Stimulated activated naive CD8-positive, alpha-beta T cell treated with anti-CD3 and anti-CD28 coated beads, Interleukin-15, amount 100 ng/mL, for 72 hours (primary cell): Measurements from ENCODE around the gene SLC22A7.
A peak's percentile ranks its signal among the peaks of the same experiment; 100 is the strongest.

Experiments used
- ATAC-seq: fragments of 150-1000 bp; cut with Tn5 transposase; 2 replicates; pipeline ENCODE4 v1.10.0; 2021; ENCODE audit warnings: mild to moderate bottlenecking, moderate library complexity
- DNase-seq, 2 donors: peaks; one replicate each; pipeline ENCODE4 v3.0.0; 2021 to 2022
- H3K27ac Mint-ChIP-seq, 2 donors: one replicate each; pipeline ENCODE4 v1.8.0; 2022; ENCODE audit warnings: mild to moderate bottlenecking in 2 of 2, mixed read lengths in 2 of 2, moderate library complexity in 2 of 2
- H3K27me3 Mint-ChIP-seq: one replicate; pipeline ENCODE4 v1.8.0; 2022; ENCODE audit warnings: mixed read lengths
- H3K4me1 Mint-ChIP-seq: one replicate; pipeline ENCODE4 v1.8.0; 2022; ENCODE audit warnings: mild to moderate bottlenecking, mixed read lengths
- H3K4me3 Mint-ChIP-seq, 2 donors: one replicate each; pipeline ENCODE4 v1.8.0; 2022; ENCODE audit warnings: mild to moderate bottlenecking in 2 of 2, mixed read lengths in 2 of 2, moderate library complexity in 1 of 2
- H3K9me3 Mint-ChIP-seq, 2 donors: one replicate each; pipeline ENCODE4 v1.8.0; 2022; ENCODE audit warnings: mixed read lengths in 2 of 2

The SLC22A7 gene

DNA sequence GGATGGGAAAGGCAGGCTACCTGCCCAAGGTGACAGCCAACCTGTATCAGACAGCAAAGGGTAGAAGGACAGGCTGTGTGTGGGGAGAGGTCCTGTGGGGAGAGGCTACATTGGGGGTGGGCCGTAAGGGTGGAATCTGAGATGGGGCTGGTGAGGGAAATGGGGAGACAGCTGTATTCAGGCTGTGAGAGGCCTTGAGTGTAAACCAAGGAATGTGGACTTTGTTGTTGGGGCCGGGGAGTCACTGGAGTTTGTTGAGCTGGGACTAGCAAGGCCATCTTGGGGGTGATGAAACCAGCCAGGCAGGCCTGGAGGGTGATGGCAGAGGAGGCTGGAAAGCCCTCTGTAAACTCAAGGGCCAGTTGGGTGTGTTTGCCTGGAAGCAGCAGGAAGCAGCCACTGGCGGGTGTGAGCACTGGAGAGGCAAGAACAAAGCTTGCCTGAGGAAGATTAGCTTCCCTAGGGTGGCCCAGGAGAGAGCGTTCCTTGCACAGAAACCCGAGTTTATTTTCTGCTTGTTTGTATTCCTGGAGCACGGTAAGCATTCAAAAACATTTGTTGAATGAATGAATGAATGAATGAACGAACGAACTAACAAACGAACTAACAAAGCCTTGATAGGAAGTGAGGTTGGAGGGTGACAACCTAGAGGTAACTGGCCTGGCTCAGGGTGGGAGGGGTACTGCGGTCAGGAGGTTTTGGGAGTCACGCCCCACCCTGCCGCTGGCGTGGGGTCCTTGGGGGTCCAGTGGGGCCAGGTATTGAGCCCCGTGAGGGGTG, 35.9 kb upstream of the SLC22A7 start:
- Mint-ChIP-seq H3K27me3 (peaks cover 4% of the 10 kb centered on the region), H3K9me3 (no peaks in the 10 kb centered on the region), H3K4me3 (no peak overlapping the region), H3K4me1 (peaks cover 17% of the 10 kb centered on the region), H3K27ac (peak overlapping the region in 1 of 2 donors; percentile 65)
- DNase-seq (no peak), ATAC-seq (no peak)

DNA sequence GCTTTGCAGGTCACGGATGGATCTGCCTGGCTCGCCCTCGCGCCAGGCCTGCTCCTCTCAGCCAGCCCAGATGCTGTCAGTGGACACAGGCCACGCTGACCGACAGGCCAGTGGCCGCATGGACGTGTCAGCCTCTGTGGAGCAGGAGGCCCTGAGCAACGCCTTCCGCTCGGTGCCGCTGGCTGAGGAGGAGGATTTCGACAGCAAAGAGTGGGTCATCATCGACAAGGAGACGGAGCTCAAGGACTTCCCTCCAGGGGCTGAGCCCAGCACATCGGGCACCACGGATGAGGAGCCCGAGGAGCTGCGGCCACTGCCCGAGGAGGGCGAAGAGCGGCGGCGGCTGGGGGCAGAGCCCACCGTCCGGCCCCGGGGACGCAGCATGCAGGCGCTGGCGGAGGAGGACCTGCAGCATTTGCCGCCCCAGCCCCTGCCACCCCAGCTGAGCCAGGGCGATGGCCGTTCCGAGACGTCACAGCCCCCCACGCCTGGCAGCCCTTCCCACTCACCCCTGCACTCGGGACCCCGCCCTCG, 35.2 kb upstream of the SLC22A7 start:
- DNase-seq = no peak
- Mint-ChIP-seq H3K27me3 (no peaks in the 10 kb centered on the region), H3K4me1 (peaks cover 10% of the 10 kb centered on the region), H3K4me3 (no peak overlapping the region), H3K9me3 (no peaks in the 10 kb centered on the region), H3K27ac (no peak overlapping the region)
- ATAC-seq = peak; percentile 8

DNA sequence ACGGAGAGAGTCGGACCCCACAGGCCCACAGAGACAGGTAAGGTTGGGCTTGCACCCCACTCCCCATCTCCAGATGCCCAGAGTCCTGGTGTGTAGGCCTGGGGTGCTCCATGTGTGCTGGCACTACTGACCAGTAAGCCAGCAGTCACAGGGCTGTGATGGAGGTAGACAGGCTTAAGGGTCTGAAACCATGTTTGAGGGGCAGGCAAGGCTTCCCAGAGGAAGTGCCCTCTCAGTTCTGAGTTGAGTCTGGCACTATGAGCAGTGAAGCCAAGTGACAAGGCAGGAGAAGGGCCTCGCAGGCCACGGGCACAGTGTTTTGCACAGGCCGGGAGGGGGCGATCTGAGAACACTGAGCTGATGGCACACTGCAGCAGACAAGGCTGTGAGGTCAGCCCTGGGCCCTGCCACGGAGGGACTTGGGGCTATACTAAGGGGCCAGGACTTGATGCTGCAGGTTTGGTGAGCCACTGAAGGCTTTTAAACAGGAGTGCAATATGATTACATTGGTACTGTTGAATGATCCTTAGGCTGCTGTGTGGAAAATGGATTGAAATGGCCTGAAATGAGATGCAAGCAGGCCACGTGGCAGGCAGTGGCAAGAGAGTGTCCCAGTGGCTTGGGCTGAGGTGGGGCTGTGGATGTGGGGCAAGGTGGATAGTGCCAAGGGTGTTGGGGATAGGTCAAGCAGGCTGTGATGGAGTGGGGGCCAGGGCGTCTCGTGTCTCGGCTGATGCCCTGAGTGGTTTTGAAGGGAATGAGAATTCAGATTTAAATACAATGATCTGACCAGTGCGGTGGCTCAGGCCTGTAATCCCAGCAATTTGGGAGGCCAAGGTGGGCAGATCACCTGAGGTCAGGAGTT, 34.5 kb upstream of the SLC22A7 start:
- Mint-ChIP-seq H3K27me3 (peaks cover 5% of the 10 kb centered on the region), H3K4me1 (peaks cover 7% of the 10 kb centered on the region), H3K27ac (peak overlapping the region in 1 of 2 donors; percentile 30), H3K9me3 (no peaks in the 10 kb centered on the region), H3K4me3 (no peak overlapping the region)
- peak; percentile 68 to 76 for DNase-seq
- ATAC-seq = peak; percentile 93

DNA sequence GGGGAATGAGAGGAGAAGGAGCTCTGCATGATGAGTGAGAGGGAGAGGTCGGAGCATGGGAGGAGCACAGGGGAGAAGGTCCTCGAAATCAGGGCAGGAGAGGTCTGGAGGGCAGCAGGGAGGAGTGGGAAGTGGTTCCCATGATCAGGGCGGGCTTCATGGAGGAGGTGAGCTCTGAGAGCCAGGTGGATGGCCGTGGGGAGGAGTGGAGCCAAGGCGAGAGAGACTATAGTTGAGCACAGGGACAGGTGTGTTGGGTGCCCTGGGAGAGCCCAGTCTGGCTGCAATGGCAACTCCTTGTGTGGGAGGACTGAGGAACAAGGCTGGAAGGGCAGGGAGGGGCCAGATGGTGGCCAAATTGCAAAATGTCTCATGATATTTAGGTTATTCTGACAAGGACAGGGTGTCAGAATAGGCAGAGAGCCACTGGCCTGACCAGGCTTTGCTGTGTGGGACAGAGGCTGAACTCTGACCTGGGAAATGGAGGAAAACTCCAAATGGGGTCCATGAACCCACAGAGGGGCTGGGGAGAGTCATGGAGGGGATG, 33.4 kb upstream of the SLC22A7 start:
- no peak for DNase-seq
- H3K27ac Mint-ChIP-seq = no peak overlapping the region
- H3K27me3 Mint-ChIP-seq = peaks cover 16% of the 10 kb centered on the region
- peaks cover 18% of the 10 kb centered on the region for H3K4me1 Mint-ChIP-seq
- no peaks in the 10 kb centered on the region for H3K9me3 Mint-ChIP-seq
- no peak overlapping the region for H3K4me3 Mint-ChIP-seq
- ATAC-seq = no peak

DNA sequence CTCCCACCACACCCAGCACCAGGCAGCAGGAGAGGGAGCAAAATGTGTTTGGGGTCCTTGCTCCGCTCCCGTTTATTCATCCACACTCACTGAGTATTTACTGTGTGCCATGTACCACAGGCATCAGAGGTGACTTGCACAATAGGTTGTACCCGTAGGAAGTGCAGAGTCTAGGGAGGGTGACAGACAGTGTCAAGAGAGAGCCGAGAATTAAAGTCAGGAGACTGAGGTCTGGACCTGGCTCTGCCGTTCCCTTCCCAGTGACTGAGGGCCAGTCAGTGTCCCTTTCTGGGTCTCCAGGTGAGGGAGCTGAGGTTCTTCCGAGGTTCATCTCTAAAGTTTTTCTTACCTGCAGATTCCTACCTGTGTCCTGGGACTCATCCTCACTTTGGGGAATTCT, 32.5 kb upstream of the SLC22A7 start:
- no peaks in the 10 kb centered on the region for H3K9me3 Mint-ChIP-seq
- H3K27ac Mint-ChIP-seq = no peak overlapping the region
- no peak for ATAC-seq
- H3K4me1 Mint-ChIP-seq = peaks cover 27% of the 10 kb centered on the region
- no peak overlapping the region for H3K4me3 Mint-ChIP-seq
- peaks cover 25% of the 10 kb centered on the region for H3K27me3 Mint-ChIP-seq
- no peak for DNase-seq

DNA sequence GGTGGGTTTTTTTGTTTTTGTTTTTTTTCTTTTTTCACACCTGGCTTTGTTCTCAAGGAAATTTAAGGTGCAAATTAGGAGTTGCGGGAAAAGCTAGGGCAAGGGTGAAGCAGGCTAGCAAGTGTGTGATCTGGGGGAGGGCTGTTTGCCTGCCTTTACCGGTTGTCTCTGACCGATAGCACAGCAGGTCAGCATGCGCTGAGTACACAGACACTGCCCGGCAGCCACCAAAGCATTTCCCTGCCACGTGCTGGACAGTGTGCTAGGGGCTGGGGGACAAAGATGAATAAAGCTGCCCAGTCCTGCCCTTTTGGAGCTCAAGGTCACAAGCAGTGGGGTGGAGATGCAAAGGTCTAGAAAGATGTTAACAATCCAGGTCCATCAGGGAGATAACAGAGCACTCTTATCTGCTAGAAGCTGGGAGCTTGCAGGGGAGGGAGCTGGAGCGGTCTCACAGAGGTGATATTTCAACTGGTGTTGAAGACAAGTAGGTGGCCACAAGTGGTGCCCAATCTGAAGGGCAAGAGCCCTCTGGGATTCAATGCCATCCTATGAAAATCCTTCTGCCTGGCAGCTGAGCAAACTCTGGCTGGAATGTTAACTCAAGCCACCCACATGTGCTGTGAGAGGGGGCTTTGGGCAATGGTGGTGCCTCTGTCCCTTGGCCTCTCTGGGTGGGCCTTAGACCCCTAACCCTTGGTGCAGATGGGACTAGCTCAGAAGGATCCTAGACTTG, 30.3 kb upstream of the SLC22A7 start:
- Mint-ChIP-seq H3K4me3 (no peak overlapping the region), H3K27me3 (peaks cover 43% of the 10 kb centered on the region), H3K4me1 (peaks cover 27% of the 10 kb centered on the region), H3K9me3 (no peaks in the 10 kb centered on the region), H3K27ac (no peak overlapping the region)
- DNase-seq = no peak
- ATAC-seq = no peak

DNA sequence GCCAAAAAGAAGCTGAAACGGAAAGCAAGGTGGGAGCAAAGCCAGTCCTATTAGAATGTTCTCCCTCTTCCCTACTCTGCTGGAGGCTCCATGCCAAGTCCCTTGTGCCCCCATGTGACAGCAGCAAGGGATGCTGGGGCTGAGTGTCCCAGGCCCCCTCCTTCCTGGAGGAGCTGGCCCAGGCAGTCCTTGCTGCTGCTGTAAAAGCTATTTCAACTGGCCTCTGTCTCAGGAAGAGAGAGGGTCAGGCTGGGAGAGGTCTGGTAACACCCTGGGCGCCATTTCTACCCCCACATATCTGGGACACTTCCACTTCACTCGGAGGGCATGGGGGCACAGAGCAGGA, 29.7 kb upstream of the SLC22A7 start:
- peaks cover 48% of the 10 kb centered on the region for H3K27me3 Mint-ChIP-seq
- no peak overlapping the region for H3K27ac Mint-ChIP-seq
- DNase-seq (no peak), ATAC-seq (no peak)
- H3K9me3 Mint-ChIP-seq = no peaks in the 10 kb centered on the region
- peaks cover 25% of the 10 kb centered on the region for H3K4me1 Mint-ChIP-seq
- H3K4me3 Mint-ChIP-seq = no peak overlapping the region

DNA sequence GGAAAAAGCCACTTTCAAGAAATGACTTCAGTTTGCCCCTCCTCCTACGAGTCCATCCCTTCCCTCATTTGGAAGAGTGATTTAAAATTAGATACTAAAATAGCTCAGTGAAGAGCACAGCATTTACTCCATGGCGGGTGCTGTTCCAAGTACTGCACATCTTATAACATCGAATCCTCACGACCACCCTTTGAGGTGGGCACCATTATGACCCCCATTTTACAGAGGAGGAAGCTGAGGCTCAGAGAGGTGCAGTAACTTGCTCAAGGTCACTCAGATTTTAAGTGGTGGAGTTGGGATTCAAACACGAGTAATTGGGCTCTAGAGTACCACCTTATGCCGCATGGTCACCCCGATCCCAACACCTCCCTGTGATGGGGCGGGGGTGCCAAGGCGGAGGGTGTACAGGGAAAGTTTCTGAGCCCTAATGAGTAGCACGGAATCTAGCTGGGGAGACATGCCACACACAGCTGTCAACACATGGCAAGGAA, 29.2 kb upstream of the SLC22A7 start:
- Mint-ChIP-seq H3K4me1 (peaks cover 21% of the 10 kb centered on the region), H3K27me3 (peaks cover 53% of the 10 kb centered on the region), H3K4me3 (peak overlapping the region; percentile 63 to 76), H3K27ac (no peak overlapping the region), H3K9me3 (no peaks in the 10 kb centered on the region)
- DNase-seq = no peak
- ATAC-seq = no peak

DNA sequence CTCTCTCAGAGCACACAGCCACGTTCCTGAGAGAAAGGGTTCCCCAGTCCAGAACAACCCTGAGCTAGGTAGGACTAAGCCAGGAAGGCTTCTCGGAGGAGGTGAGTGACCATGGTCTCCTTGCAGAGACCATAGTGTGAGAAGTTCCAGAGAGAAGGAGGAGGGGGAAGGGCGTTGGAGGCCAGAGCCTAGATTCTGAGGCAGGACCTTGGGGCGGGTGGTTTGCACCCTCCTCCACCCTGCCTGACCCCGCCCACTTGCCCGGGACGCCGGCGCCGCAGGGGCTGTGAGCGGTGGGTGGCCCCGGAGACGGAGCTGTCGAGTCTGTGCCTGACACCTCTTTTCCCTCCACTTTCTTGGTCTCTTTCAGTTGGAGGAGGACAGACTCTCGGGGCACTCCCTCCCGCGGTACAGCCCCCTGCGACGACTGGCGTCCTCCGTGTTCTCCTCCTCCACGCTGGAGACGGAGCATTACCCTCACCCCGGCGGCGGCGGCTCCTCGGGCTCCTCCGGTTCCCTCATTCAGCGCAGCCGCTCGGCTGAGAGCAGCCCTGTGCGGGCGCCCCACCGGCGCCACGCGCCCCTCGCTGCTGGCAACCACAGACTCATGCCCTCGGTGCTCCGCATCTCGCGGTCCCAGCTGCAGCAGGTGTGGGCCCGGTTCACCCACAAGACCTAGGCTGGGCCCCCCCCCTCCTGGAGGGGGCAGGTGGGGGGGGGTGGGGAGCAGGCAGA, 28.6 kb upstream of the SLC22A7 start:
- no peak overlapping the region for H3K27ac Mint-ChIP-seq
- H3K4me1 Mint-ChIP-seq = peaks cover 27% of the 10 kb centered on the region
- no peaks in the 10 kb centered on the region for H3K9me3 Mint-ChIP-seq
- DNase-seq (peak; percentile 32 to 43), ATAC-seq (peak; percentile 61)
- peak overlapping the region; percentile 63 to 76 for H3K4me3 Mint-ChIP-seq
- H3K27me3 Mint-ChIP-seq = peaks cover 59% of the 10 kb centered on the region

DNA sequence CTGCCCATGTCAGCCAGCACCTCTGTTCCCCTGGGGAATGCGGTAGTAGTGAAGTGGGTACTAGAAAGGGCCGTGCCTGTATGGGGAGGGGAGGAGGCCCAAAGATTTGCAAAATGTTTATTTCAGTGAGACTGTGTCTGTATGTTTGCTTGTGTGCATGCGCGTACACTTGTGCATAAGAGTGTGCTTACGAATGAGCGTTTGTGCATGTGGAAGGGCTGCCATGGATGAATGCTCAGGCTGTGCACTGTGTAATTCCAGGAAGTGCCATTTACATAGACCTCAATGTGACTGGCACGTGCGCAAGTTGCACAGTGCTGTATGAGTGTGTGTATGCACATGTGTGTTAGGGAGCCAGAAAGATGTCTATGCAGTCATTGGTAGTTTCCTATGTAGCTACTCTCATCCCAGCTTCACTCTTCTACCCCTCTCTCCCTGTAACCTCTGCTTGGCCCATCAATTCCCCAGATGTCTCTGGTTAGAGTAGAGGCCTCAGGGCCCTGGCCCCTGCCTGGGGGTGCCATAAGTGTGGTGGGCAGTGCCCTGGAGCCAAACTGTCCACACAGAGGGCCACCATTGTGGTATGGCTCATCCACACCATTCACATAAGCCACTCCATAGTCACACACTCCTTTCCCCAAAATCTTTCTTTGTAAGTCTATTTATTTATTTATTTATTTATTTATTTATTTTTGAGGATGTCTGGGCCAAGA, 26.8 kb upstream of the SLC22A7 start:
- ATAC-seq = no peak
- no peak for DNase-seq
- H3K27ac Mint-ChIP-seq = no peak overlapping the region
- peaks cover 44% of the 10 kb centered on the region for H3K4me1 Mint-ChIP-seq
- peaks cover 75% of the 10 kb centered on the region for H3K27me3 Mint-ChIP-seq
- H3K4me3 Mint-ChIP-seq = no peak overlapping the region
- H3K9me3 Mint-ChIP-seq = no peaks in the 10 kb centered on the region

DNA sequence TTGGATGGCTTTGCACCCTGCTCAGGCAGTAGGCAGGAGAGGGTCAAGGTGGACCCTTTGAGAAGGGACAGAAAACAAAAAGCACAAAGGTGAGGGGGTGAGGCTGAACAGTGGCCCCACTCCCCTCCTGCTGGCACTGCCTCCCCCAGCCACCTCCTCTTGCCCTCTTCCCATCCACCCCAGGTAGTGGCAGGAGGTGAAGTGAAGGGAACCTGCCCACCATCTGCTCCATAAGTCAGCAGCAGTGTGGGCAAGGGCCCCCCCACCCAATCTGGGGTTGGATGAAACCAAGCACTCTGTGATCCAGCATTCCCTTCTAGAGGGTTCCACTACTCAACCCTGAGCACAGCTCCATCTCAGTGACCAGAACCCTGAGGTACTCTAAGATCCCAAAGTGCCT, 26.1 kb upstream of the SLC22A7 start:
- Mint-ChIP-seq H3K4me3 (no peak overlapping the region), H3K9me3 (no peaks in the 10 kb centered on the region), H3K27ac (no peak overlapping the region), H3K4me1 (peaks cover 51% of the 10 kb centered on the region), H3K27me3 (peaks cover 81% of the 10 kb centered on the region)
- no peak for ATAC-seq
- DNase-seq = no peak

DNA sequence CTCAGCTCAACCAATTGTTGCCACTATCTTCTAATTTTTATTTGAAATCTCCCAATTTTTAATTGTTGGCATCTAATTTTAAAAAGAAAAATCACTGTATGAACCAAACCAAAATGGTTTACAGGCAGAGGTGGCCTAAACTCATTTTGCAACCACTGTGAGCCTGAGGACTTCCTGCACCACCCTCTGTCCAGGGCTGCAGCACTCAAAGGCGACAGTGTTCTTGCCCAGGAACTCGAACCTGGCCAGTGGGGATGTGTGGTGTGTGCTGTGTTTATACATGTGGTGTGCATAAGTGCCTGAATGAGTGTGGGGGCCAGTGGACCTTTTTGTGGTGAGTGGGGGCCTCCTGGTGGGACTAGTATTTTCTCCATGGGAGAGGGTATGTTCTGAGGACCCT, 24.4 kb upstream of the SLC22A7 start:
- Mint-ChIP-seq H3K27ac (no peak overlapping the region), H3K4me1 (peaks cover 64% of the 10 kb centered on the region), H3K4me3 (no peak overlapping the region), H3K27me3 (peaks cover 92% of the 10 kb centered on the region), H3K9me3 (no peaks in the 10 kb centered on the region)
- DNase-seq (no peak), ATAC-seq (no peak)

DNA sequence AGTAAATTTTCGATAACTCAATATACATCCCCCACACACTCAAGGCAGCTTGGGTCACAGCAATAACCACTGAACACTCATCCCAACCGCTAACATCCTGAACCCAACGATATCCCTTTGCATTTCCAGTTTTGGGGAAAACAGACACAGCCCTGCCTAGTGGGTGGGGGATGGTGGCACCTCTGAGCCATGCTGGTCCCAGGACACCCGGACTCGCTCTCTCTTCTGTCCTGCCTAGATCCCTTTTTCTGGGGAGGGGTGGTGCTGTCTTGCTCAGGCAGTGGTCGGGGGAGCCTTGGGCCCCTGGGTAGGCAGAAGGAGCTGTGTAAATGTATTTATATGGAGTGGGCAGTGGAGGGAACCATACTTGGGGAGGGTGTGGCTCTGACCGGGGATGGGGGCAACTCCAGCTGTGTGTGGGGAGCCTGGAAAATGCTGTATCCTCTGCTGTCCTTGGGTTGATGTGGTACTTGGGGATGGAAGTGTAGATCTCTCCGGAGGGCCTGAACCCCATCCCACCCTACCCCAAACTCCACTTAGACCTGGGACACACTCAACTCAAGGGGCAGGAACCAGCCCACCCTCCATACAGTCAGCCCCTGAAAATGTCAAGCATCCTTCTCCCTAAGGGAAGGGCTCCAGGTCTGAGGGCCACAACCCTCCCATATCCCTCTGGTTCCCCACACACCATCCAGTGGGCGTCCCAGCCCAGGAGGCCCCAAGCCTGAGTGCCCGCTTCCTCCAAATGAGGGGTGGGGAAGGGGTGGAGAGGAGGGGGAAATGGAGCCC, 23.7 kb upstream of the SLC22A7 start:
- no peak for DNase-seq
- peaks cover 58% of the 10 kb centered on the region for H3K4me1 Mint-ChIP-seq
- ATAC-seq = no peak
- no peak overlapping the region for H3K27ac Mint-ChIP-seq
- H3K27me3 Mint-ChIP-seq = peaks cover 88% of the 10 kb centered on the region
- H3K9me3 Mint-ChIP-seq = no peaks in the 10 kb centered on the region
- peak overlapping the region; percentile 59 to 71 for H3K4me3 Mint-ChIP-seq
